Measurements from ENCODE around the gene ATG4B.

Gene ATG4B

GRCh38 chr2:241598061-241598460, 39.4 kb upstream of the ATG4B start:
- H3K4me3 ChIP-seq (ENCODE audit: low read length): no peak overlapping the region
- TF ChIP-seq CTCF (conservative IDR thresholded peaks at IDR 0.05; ENCODE audit: low read depth, low read length): no peak
- DNase-seq (ENCODE audit: low read depth): no peak

- TF ChIP-seq CTCF (conservative IDR thresholded peaks at IDR 0.05; ENCODE audit: low read depth, low read length): peak; percentile 35
- no peak for DNase-seq (ENCODE audit: low read depth)
- H3K4me3 ChIP-seq (ENCODE audit: low read length): no peak overlapping the region
Measured at GRCh38 chr2:241598487-241598886, 39.0 kb upstream of the ATG4B start.

- DNase-seq (ENCODE audit: low read depth): no peak
- TF ChIP-seq CTCF (conservative IDR thresholded peaks at IDR 0.05; ENCODE audit: low read depth, low read length): no peak
- H3K4me3 ChIP-seq (ENCODE audit: low read length): no peak overlapping the region
Measured at GRCh38 chr2:241599615-241600014, 37.9 kb upstream of the ATG4B start.

GRCh38 chr2:241601841-241602240, 35.7 kb upstream of the ATG4B start:
- TF ChIP-seq CTCF (conservative IDR thresholded peaks at IDR 0.05; ENCODE audit: low read depth, low read length): no peak
- no peak overlapping the region for H3K4me3 ChIP-seq (ENCODE audit: low read length)
- no peak for DNase-seq (ENCODE audit: low read depth)

GRCh38 chr2:241602720-241603119, 34.8 kb upstream of the ATG4B start:
- H3K4me3 ChIP-seq (ENCODE audit: low read length): no peak overlapping the region
- no peak for TF ChIP-seq CTCF (conservative IDR thresholded peaks at IDR 0.05; ENCODE audit: low read depth, low read length)
- no peak for DNase-seq (ENCODE audit: low read depth)

- TF ChIP-seq CTCF (conservative IDR thresholded peaks at IDR 0.05; ENCODE audit: low read depth, low read length): no peak
- no peak overlapping the region for H3K4me3 ChIP-seq (ENCODE audit: low read length)
- peak; percentile 32 for DNase-seq (ENCODE audit: low read depth)
Measured at GRCh38 chr2:241603686-241604085, 33.8 kb upstream of the ATG4B start.

- no peak for TF ChIP-seq CTCF (conservative IDR thresholded peaks at IDR 0.05; ENCODE audit: low read depth, low read length)
- DNase-seq (ENCODE audit: low read depth): no peak
- no peak overlapping the region for H3K4me3 ChIP-seq (ENCODE audit: low read length)
Measured at GRCh38 chr2:241606186-241606585, 31.3 kb upstream of the ATG4B start.

All from retinal pigment epithelial cell (primary cell).